ENCODE results near the gene PCSK6.

Gene PCSK6

DNA sequence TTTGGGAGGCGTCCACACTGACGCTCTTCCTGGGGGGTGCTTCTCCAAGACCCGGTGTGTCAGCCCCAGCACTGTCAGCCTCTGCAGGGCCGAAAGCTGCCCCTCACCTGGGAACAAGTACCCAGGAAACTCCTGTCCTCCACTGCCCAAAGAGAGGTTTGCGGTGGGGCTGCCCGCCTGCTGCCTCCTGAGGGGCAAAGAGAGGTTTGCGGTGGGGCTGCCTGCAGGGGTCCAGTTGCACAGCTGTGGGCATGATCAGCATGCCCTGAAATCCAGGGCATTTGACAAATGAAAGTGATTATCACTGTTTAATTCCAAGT, 179.4 kb downstream of the PCSK6 start:
- ATAC-seq, result no peak
- no peak for TF ChIP-seq ISL1 (CRISPR knock-in tag; IDR thresholded peaks at IDR 0.05)
- TF ChIP-seq, protein P1, sequence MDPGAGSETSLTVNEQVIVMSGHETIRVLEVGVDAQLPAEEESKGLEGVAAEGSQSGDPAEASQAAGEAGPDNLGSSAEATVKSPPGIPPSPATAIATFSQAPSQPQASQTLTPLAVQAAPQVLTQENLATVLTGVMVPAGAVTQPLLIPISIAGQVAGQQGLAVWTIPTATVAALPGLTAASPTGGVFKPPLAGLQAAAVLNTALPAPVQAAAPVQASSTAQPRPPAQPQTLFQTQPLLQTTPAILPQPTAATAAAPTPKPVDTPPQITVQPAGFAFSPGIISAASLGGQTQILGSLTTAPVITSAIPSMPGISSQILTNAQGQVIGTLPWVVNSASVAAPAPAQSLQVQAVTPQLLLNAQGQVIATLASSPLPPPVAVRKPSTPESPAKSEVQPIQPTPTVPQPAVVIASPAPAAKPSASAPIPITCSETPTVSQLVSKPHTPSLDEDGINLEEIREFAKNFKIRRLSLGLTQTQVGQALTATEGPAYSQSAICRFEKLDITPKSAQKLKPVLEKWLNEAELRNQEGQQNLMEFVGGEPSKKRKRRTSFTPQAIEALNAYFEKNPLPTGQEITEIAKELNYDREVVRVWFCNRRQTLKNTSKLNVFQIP (CRISPR knock-in tag; IDR thresholded peaks at IDR 0.05; ENCODE audit: borderline replicate concordance, low read depth), result no peak
- TF ChIP-seq RARB (CRISPR knock-in tag; IDR thresholded peaks at IDR 0.05), result no peak
- TF ChIP-seq CSDC2 (CRISPR knock-in tag; IDR thresholded peaks at IDR 0.05), result no peak
- TF ChIP-seq TOX (CRISPR knock-in tag; IDR thresholded peaks at IDR 0.05; ENCODE audit: borderline replicate concordance), result no peak
- TF ChIP-seq BACH2 (CRISPR knock-in tag; IDR thresholded peaks at IDR 0.05; ENCODE audit: borderline replicate concordance), result no peak
- no peak for TF ChIP-seq ZFP3 (CRISPR knock-in tag; IDR thresholded peaks at IDR 0.05)
- TF ChIP-seq ESRRG (CRISPR knock-in tag; IDR thresholded peaks at IDR 0.05), result no peak
- TF ChIP-seq SNAI2 (CRISPR knock-in tag; IDR thresholded peaks at IDR 0.05), result no peak
- TF ChIP-seq ZFP30 (CRISPR knock-in tag; IDR thresholded peaks at IDR 0.05), result no peak
- TF ChIP-seq ZC3H10 (CRISPR knock-in tag; IDR thresholded peaks at IDR 0.05), result no peak
- no peak for TF ChIP-seq PPARA (CRISPR knock-in tag; IDR thresholded peaks at IDR 0.05; ENCODE audit: borderline replicate concordance)
- TF ChIP-seq ZNF565 (CRISPR knock-in tag; conservative IDR thresholded peaks at IDR 0.05; ENCODE audit: low read depth), result no peak
- no peak for TF ChIP-seq ZNF8 (CRISPR knock-in tag; IDR thresholded peaks at IDR 0.05)
- TF ChIP-seq ARNTL (CRISPR knock-in tag; IDR thresholded peaks at IDR 0.05; ENCODE audit: borderline replicate concordance, low read depth), result no peak
- TF ChIP-seq, protein P2, sequence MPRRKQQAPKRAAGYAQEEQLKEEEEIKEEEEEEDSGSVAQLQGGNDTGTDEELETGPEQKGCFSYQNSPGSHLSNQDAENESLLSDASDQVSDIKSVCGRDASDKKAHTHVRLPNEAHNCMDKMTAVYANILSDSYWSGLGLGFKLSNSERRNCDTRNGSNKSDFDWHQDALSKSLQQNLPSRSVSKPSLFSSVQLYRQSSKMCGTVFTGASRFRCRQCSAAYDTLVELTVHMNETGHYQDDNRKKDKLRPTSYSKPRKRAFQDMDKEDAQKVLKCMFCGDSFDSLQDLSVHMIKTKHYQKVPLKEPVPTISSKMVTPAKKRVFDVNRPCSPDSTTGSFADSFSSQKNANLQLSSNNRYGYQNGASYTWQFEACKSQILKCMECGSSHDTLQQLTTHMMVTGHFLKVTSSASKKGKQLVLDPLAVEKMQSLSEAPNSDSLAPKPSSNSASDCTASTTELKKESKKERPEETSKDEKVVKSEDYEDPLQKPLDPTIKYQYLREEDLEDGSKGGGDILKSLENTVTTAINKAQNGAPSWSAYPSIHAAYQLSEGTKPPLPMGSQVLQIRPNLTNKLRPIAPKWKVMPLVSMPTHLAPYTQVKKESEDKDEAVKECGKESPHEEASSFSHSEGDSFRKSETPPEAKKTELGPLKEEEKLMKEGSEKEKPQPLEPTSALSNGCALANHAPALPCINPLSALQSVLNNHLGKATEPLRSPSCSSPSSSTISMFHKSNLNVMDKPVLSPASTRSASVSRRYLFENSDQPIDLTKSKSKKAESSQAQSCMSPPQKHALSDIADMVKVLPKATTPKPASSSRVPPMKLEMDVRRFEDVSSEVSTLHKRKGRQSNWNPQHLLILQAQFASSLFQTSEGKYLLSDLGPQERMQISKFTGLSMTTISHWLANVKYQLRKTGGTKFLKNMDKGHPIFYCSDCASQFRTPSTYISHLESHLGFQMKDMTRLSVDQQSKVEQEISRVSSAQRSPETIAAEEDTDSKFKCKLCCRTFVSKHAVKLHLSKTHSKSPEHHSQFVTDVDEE (CRISPR knock-in tag; IDR thresholded peaks at IDR 0.05), result no peak

DNA sequence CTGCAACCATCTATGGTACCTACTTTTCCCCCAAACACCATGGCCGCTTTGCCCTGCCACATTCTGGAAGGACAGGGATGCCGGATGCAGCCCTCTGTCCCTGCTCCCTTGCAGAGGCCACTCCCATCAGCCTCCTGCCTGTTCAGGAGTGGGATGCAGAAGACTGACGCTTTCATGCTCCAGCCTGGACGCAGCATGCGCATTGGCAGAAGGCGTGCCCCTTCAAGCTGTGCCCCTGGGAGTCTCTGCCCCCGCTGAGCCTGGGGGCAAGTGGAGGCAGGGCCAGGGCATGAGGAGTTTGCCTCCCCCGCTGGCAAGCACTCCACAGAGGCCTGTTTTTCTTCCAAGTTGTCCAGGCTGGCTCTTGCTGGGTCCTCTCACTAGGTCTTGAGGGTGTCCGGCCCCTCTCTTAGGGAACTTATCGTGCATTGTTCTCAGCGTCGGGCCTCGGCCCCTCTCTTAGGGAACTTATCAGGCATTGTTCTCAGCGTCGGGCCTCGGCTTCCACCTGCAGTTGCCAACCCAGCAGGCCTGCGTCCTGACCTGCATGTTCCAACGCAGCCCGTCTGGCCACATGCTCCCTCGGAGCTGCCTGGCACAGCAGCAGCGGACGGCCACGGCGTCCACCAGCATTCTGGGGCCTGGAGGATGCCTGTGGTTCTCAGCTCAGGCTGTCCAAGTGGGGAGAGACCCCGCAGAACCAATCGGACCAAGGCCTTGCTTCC, 179.9 kb downstream of the PCSK6 start:
- no peak for ATAC-seq
- TF ChIP-seq BACH2 (CRISPR knock-in tag; IDR thresholded peaks at IDR 0.05; ENCODE audit: borderline replicate concordance) (no peak), ZC3H10 (CRISPR knock-in tag; IDR thresholded peaks at IDR 0.05) (no peak), SNAI2 (CRISPR knock-in tag; IDR thresholded peaks at IDR 0.05) (no peak)
- TF ChIP-seq, protein P3, sequence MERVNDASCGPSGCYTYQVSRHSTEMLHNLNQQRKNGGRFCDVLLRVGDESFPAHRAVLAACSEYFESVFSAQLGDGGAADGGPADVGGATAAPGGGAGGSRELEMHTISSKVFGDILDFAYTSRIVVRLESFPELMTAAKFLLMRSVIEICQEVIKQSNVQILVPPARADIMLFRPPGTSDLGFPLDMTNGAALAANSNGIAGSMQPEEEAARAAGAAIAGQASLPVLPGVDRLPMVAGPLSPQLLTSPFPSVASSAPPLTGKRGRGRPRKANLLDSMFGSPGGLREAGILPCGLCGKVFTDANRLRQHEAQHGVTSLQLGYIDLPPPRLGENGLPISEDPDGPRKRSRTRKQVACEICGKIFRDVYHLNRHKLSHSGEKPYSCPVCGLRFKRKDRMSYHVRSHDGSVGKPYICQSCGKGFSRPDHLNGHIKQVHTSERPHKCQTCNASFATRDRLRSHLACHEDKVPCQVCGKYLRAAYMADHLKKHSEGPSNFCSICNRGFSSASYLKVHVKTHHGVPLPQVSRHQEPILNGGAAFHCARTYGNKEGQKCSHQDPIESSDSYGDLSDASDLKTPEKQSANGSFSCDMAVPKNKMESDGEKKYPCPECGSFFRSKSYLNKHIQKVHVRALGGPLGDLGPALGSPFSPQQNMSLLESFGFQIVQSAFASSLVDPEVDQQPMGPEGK (CRISPR knock-in tag; IDR thresholded peaks at IDR 0.05; ENCODE audit: borderline replicate concordance), result no peak

DNA sequence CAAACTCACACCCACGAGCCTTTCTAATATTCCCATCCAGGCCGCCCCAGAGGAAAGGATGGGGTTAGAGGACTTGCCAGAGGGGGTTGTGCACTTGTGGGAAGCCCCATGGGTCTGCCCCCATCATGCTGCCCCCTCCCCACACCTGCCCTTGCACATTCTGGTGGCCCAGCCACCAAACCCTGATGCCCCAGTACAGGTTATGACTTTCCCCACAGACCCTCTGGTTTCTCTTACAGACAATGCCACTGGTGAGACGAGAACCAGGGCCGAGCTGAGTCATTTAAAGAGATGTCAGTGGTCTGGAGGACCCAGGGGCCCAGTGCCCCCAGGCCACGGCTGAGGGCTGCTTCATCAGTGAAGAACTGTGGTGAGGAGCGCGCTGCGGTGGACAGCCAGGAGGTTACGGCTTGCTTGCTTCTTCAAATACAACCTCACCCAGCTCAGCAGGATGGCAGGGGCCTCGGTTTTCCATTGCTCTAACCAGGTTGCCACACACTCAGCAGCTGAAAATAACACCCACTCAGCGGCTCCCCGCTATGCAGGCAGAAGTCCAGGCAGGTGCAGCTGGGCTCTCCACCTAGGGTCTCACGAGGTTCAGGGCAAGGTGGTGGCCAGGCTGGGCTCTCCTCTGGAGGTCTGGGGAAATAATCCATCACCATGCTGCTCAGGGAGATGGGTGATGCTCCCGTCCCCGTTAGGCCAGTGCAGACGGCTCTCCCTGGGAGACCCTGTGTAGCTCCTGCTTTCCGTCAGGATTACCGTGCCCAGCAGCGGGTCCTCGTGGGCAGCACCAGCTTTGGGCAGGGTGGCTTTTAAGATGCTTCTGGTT, 180.7 kb downstream of the PCSK6 start:
- no peak for ATAC-seq
- no peak for TF ChIP-seq ISL1 (CRISPR knock-in tag; IDR thresholded peaks at IDR 0.05)
- TF ChIP-seq ESRRG (CRISPR knock-in tag; IDR thresholded peaks at IDR 0.05), result no peak
- no peak for TF ChIP-seq ZNF565 (CRISPR knock-in tag; conservative IDR thresholded peaks at IDR 0.05; ENCODE audit: low read depth)
- TF ChIP-seq, protein P1 (CRISPR knock-in tag; IDR thresholded peaks at IDR 0.05; ENCODE audit: borderline replicate concordance, low read depth), result no peak

DNA sequence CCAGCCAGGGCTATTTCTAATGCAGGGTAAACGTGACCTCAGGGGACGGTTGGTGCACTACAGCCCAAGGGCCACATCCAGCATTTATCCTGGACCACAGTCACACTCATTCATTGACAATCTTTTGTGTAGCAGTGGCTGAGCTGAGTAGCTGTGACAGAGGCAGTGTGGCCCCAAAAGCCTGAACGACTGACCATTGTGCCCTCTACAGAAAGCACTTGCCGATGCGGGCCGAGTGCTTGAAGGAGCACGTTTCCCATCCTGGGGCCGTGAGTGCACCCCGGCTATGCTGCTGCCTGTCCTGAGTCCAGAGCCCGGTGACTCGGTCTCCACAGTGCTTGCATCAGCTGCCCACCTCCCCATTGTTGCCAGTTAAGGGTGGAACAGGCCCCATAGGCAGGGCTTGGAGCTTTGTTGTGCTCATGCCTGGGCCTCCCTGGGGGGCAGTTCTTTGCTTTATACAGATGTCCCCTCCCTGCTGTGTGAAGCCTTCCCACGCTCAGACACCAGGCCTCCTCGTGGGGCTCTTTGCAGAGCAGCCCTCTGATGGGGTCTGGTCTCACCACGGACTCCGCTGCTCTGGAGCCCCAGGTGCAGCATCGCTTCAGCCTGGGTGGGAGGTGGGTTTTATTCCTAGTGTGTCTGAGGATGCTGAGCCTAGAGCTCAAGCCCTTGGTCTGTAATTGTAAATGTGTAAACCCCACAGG, 181.5 kb downstream of the PCSK6 start:
- TF ChIP-seq, protein P3 (CRISPR knock-in tag; IDR thresholded peaks at IDR 0.05; ENCODE audit: borderline replicate concordance), result no peak
- no peak for TF ChIP-seq ZNF70 (CRISPR knock-in tag; IDR thresholded peaks at IDR 0.05)
- no peak for TF ChIP-seq RARB (CRISPR knock-in tag; IDR thresholded peaks at IDR 0.05)
- no peak for TF ChIP-seq TCF4 (CRISPR knock-in tag; IDR thresholded peaks at IDR 0.05; ENCODE audit: borderline replicate concordance)
- TF ChIP-seq ESRRG (CRISPR knock-in tag; IDR thresholded peaks at IDR 0.05), result no peak
- TF ChIP-seq ZFP3 (CRISPR knock-in tag; IDR thresholded peaks at IDR 0.05), result no peak
- ATAC-seq, result no peak

Measured in SK-N-SH treated with all-trans-retinoic acid at 6 μM for 48 hours (cell line).